Endothelial cell (in vitro differentiated cells): ENCODE data around the gene GBP2. TPM values are rescaled to one million over a fixed set of nuclear protein-coding genes. Genes with fewer than 3 reads are reported as not detected.

ENCODE experiments used
- DNase-seq: peaks from one replicate; pipeline ENCODE4 v3.0.0; 2021; ENCODE audit warnings: low spot score
- H3K27ac Mint-ChIP-seq: one replicate; pipeline ENCODE4 v1.8.0; 2021; ENCODE audit warnings: mixed read lengths, inconsistent platforms; ENCODE audit not compliant: unreplicated experiment
- H3K27me3 Mint-ChIP-seq: one replicate; pipeline ENCODE4 v1.8.0; 2021; ENCODE audit warnings: mild to moderate bottlenecking, moderate library complexity, mixed read lengths, inconsistent platforms; ENCODE audit not compliant: unreplicated experiment
- H3K36me3 Mint-ChIP-seq: one replicate; pipeline ENCODE4 v1.8.0; 2021; ENCODE audit warnings: mild to moderate bottlenecking, low read depth, mixed read lengths, inconsistent platforms; ENCODE audit not compliant: unreplicated experiment
- H3K4me1 Mint-ChIP-seq: one replicate; pipeline ENCODE4 v1.8.0; 2021; ENCODE audit warnings: mild to moderate bottlenecking, mixed read lengths, inconsistent platforms; ENCODE audit not compliant: unreplicated experiment
- H3K4me3 Mint-ChIP-seq: one replicate; pipeline ENCODE4 v1.8.0; 2021; ENCODE audit warnings: mild to moderate bottlenecking, mixed read lengths, inconsistent platforms; ENCODE audit not compliant: unreplicated experiment
- H3K9me3 Mint-ChIP-seq: one replicate; pipeline ENCODE4 v1.8.0; 2021; ENCODE audit warnings: mixed read lengths, inconsistent platforms; ENCODE audit not compliant: unreplicated experiment
- CTCF ChIP-seq: fragments of 200-600 bp; sonication (generic); IDR thresholded peaks from one replicate; pipeline ENCODE4 v1.5.0; 2021; ENCODE audit warnings: antibody characterized with exemption; ENCODE audit not compliant: unreplicated experiment
- total RNA-seq: library from RNA; stranded (reverse); fragmentation: NEBNext Ultra II Directional; extraction: Animal tissue kit (Norgen Biotek cat#: 25700); gene quantifications from one replicate; pipeline ENCODE4 v1.2.1, GENCODE V29; 2021; ENCODE audit not compliant: unreplicated experiment

Gene GBP2
- total RNA-seq, 1 donor from 2014 or later = 0.36 TPM

DNA sequence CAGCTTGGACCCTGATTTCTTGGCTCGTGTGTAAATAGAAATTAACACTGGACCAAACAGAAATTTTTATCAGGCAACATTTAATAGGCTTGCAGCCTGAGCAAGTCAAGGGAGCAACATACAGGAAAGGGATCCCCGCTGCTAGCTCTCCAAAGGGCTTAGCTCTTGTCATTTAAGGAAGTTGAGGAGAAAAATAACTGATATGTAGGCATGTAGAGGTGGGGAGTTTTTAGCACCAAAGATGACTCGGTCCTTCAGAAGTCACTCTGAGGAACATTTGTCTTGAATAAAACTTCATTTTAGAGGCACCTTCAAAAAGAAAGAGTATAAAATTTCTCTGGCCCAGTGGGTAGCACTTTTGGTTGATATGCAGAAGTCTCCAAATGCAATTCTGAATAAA, 27.1 kb downstream of the GBP2 start:
- Mint-ChIP-seq H3K36me3 (peaks cover 3% of the 10 kb centered on the region), H3K9me3 (no peaks in the 10 kb centered on the region), H3K27me3 (no peaks in the 10 kb centered on the region), H3K4me1 (no peaks in the 10 kb centered on the region), H3K27ac (no peak overlapping the region), H3K4me3 (no peak overlapping the region)
- no peak for TF ChIP-seq CTCF
- DNase-seq = no peak

DNA sequence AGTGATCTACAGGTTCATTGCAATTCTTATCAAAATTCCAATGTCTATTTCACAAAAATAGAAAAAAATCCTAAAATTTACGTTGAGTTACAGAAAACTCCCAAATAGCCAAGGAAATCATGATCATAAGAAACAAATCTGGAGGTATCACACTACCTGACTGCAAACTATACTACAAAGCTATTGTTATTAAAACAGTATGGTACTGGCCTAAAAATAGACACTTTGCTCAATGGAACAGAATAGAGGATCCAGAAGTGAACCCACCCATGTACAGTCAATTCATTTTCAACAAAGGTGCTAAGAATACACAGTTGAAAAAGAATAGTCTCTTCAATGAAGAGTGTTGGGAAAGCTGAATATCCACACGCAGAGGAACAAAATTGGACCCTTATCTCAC, 30.2 kb downstream of the GBP2 start:
- no peaks in the 10 kb centered on the region for H3K27me3 Mint-ChIP-seq
- no peak for DNase-seq
- H3K27ac Mint-ChIP-seq = no peak overlapping the region
- H3K9me3 Mint-ChIP-seq = no peaks in the 10 kb centered on the region
- TF ChIP-seq CTCF = no peak
- no peaks in the 10 kb centered on the region for H3K4me1 Mint-ChIP-seq
- H3K4me3 Mint-ChIP-seq = no peak overlapping the region
- H3K36me3 Mint-ChIP-seq = peaks cover 3% of the 10 kb centered on the region

DNA sequence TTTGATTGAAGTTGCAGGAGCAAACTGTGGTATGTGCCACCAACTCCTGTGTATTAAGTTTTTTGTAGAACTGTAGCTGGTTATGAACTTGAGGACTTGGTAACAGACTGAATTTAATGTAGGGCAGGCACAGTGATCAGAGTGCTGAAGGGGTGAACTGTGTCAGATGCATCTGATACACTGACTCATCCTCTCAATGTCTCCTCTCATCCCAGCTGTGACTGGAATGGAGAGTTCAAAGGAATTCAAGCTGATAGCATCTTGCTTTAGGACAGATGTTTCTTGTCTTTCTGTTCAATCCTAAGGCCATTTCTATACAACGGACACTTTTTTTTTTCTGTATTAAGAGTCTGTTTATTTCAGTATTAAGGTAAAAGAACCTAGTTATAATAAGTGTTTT, 36.0 kb downstream of the GBP2 start:
- Mint-ChIP-seq H3K27me3 (peaks cover 2% of the 10 kb centered on the region), H3K4me1 (no peaks in the 10 kb centered on the region), H3K36me3 (no peaks in the 10 kb centered on the region), H3K4me3 (no peak overlapping the region), H3K27ac (no peak overlapping the region), H3K9me3 (no peaks in the 10 kb centered on the region)
- no peak for TF ChIP-seq CTCF
- no peak for DNase-seq

GRCh38 chr1:89088572-89088971, 37.3 kb downstream of the GBP2 start:
- DNase-seq = no peak
- Mint-ChIP-seq H3K36me3 (no peaks in the 10 kb centered on the region), H3K27ac (no peak overlapping the region), H3K27me3 (peaks cover 2% of the 10 kb centered on the region), H3K4me3 (no peak overlapping the region), H3K9me3 (no peaks in the 10 kb centered on the region), H3K4me1 (no peaks in the 10 kb centered on the region)
- no peak for TF ChIP-seq CTCF

- Mint-ChIP-seq H3K36me3 (no peaks in the 10 kb centered on the region), H3K27ac (no peak overlapping the region)
- TF ChIP-seq CTCF = no peak
Measured at GRCh38 chr1:89087241-89087640, 38.7 kb downstream of the GBP2 start.

More at GRCh38 chr1:89087241-89087640, 38.7 kb downstream of the GBP2 start:
- H3K27me3 Mint-ChIP-seq = peaks cover 2% of the 10 kb centered on the region
- DNase-seq = no peak
- H3K9me3 Mint-ChIP-seq = no peaks in the 10 kb centered on the region
- no peak overlapping the region for H3K4me3 Mint-ChIP-seq
- peaks cover under 1% of the 10 kb centered on the region for H3K4me1 Mint-ChIP-seq
